Left colon (tissue), 2 donors: ENCODE measurements around the gene YIPF1. TPM values are rescaled to one million over a fixed set of nuclear protein-coding genes. Genes with fewer than 3 reads are reported as not detected.
A peak's percentile ranks its signal among the peaks of the same experiment; 100 is the strongest.

Source experiments
- ATAC-seq: fragments of 200-7000 bp; cut with Tn5 transposase; one replicate; pipeline ENCODE4 v1.9.1; 2020; ENCODE audit warnings: mild to moderate bottlenecking, moderate library complexity
- DNase-seq, 2 donors: peaks; one replicate each; pipeline ENCODE4 v3.0.0-alpha.2; 2020
- intact Hi-C, 2 donors: fragments of 100-400 bp; cut with DNase I in 1 of 2; cut with micrococcal nuclease in 1 of 2; formaldehyde crosslinking; loops; one replicate each; pipeline versions ENCODE4 v1.11.2 to v1.14.0; 2022; cut with DNase I, micrococcal nuclease
- long read RNA-seq: library from polyadenylated mRNA; unstranded; transcript quantifications from one replicate; pipeline ENCODE4 v2.0.0, GENCODE V29; 2021
- total RNA-seq, 2 donors: library from RNA; stranded (reverse); fragmentation: NEBNext Ultra II Directional; extraction: Animal tissue kit (Norgen Biotek cat#: 25700); gene quantifications; one replicate each; pipeline ENCODE4 v1.2.1, GENCODE V29; 2021
- donor health status: DM: no; HTN: no; CAD: no.
- donor health status: DM: yes; HTN: yes; CAD: no.

YIPF1 gene
- total RNA-seq = 10 to 100 TPM; 28.7 to 35.2 TPM
- long read RNA-seq, transcript YIPF1-201 (11 exons, 1,858 nt) = minor isoform, 8 of 74 reads
- long read RNA-seq, transcript YIPF1-203 (11 exons, 1,602 nt) = major isoform, 22 of 74 reads
- long read RNA-seq, partial matches to known transcripts = 1 of 74 reads
- long read RNA-seq, other reads (novel, unspliced or antisense) = 43 of 74 reads

GRCh38 chr1:53889304-53890298 lies at the start of gene YIPF1:
TSS of gene YIPF1 (minus strand) at chr1:53889797. CDS start at chr1:53888937, 860 bp downstream.
- DNase-seq (peak; percentile 93 to 94), ATAC-seq (peak; percentile 99)
- intact Hi-C loops = no loop called here

- DNase-seq (no peak), ATAC-seq (no peak)
- intact Hi-C loops = no loop called here
Observed at GRCh38 chr1:53938136-53938830, 48.7 kb upstream of the YIPF1 start.

- ATAC-seq (no peak), DNase-seq (no peak)
- intact Hi-C loops = no loop called here
Observed at GRCh38 chr1:53936430-53936829, 46.8 kb upstream of the YIPF1 start.

- ATAC-seq = no peak
- intact Hi-C loops = no loop called here
- no peak for DNase-seq
Observed at GRCh38 chr1:53934170-53934765, 44.7 kb upstream of the YIPF1 start.

GRCh38 chr1:53931523-53931922 lies 41.9 kb upstream of the YIPF1 start:
- no peak for DNase-seq
- intact Hi-C loops = no loop called here
- ATAC-seq = no peak

GRCh38 chr1:53930932-53931331 lies 41.3 kb upstream of the YIPF1 start:
- intact Hi-C loops = no loop called here
- ATAC-seq = no peak
- no peak for DNase-seq

GRCh38 chr1:53929246-53929960 lies 39.8 kb upstream of the YIPF1 start:
- DNase-seq = no peak
- intact Hi-C loops = no loop called here
- ATAC-seq = no peak

GRCh38 chr1:53927376-53927881 lies 37.8 kb upstream of the YIPF1 start:
- ATAC-seq (no peak), DNase-seq (no peak)
- intact Hi-C loops = no loop called here

GRCh38 chr1:53919675-53920066 lies 30.1 kb upstream of the YIPF1 start:
- no peak for ATAC-seq
- intact Hi-C loops = no loop called here
- DNase-seq = no peak

- ATAC-seq (no peak), DNase-seq (no peak)
- intact Hi-C loops = no loop called here
Observed at GRCh38 chr1:53918343-53918742, 28.7 kb upstream of the YIPF1 start.

- intact Hi-C loops = no loop called here
- DNase-seq = no peak
- peak; percentile 93 for ATAC-seq
Observed at GRCh38 chr1:53913352-53914033, 23.9 kb upstream of the YIPF1 start.

GRCh38 chr1:53911442-53911841 lies 21.8 kb upstream of the YIPF1 start:
- DNase-seq = no peak
- intact Hi-C loops = no loop called here
- no peak for ATAC-seq

- DNase-seq (no peak), ATAC-seq (no peak)
Observed at GRCh38 chr1:53909946-53910345, 20.3 kb upstream of the YIPF1 start.

GRCh38 chr1:53906121-53906520 lies 16.5 kb upstream of the YIPF1 start:
- intact Hi-C loops = no loop called here
- no peak for ATAC-seq

More at GRCh38 chr1:53909946-53910345, 20.3 kb upstream of the YIPF1 start:
- intact Hi-C loops = no loop called here

GRCh38 chr1:53905509-53905908 lies 15.9 kb upstream of the YIPF1 start:
- DNase-seq = no peak
- no peak for ATAC-seq
- intact Hi-C loops = no loop called here

More at GRCh38 chr1:53906121-53906520, 16.5 kb upstream of the YIPF1 start:
- DNase-seq = no peak

GRCh38 chr1:53902235-53903138 lies 12.9 kb upstream of the YIPF1 start:
- no peak for DNase-seq
- intact Hi-C loops = no loop called here
- ATAC-seq = no peak

- intact Hi-C loops = no loop called here
- ATAC-seq = no peak
- DNase-seq = no peak
Observed at GRCh38 chr1:53899708-53900107, 10.1 kb upstream of the YIPF1 start.
